Activated B cell treated with CpG ODN at 0.5 μM for 24 hours (primary cell): Measurements from ENCODE around the gene KRTAP10-8. TPM values are rescaled to one million over a fixed set of nuclear protein-coding genes. Genes with fewer than 3 reads are reported as not detected.

Experiments
- ATAC-seq: fragments of 200-7000 bp; cut with Tn5 transposase; one replicate; pipeline ENCODE4 v1.10.0; 2021; ENCODE audit warnings: low read depth, mild to moderate bottlenecking, moderate library complexity
- CTCF ChIA-PET: fragments of 350-600 bp; sonication (Branson Sonifier 250); formaldehyde crosslinking; loops from one replicate; lab custom pipeline; 2021; ENCODE audit warnings: antibody characterized with exemption; lab: Charles Lee
- POLR2A ChIA-PET: fragments of 350-600 bp; sonication (Branson Sonifier 250); formaldehyde crosslinking; loops from one replicate; lab custom pipeline; 2021; ENCODE audit warnings: antibody characterized with exemption; lab: Charles Lee
- DNase-seq: peaks from one replicate; pipeline ENCODE4 v3.0.0; 2022
- H3K27ac Mint-ChIP-seq: one replicate; pipeline ENCODE4 v1.8.0; 2020; ENCODE audit warnings: mixed read lengths
- H3K27me3 Mint-ChIP-seq: one replicate; pipeline ENCODE4 v1.8.0; 2021; ENCODE audit warnings: mixed read lengths
- H3K36me3 Mint-ChIP-seq: one replicate; pipeline ENCODE4 v1.8.0; 2021; ENCODE audit warnings: low read depth, mixed read lengths
- H3K4me1 Mint-ChIP-seq: one replicate; pipeline ENCODE4 v1.8.0; 2021; ENCODE audit warnings: mixed read lengths
- H3K4me3 Mint-ChIP-seq: one replicate; pipeline ENCODE4 v1.8.0; 2020; ENCODE audit warnings: mild to moderate bottlenecking, mixed read lengths
- H3K9me3 Mint-ChIP-seq: one replicate; pipeline ENCODE4 v1.8.0; 2020; ENCODE audit warnings: mixed read lengths
- CTCF ChIP-seq: fragments of 200-600 bp; IDR thresholded peaks from one replicate; pipeline ENCODE4 v1.8.0; 2022; ENCODE audit warnings: antibody characterized with exemption, mild to moderate bottlenecking
- intact Hi-C: fragments of 100-400 bp; cut with micrococcal nuclease; formaldehyde crosslinking; loops from one replicate; pipeline ENCODE4 v1.15.1; 2024
- total RNA-seq: library from RNA; stranded (reverse); gene quantifications from 2 replicates; pipeline ENCODE4 v1.2.3, GENCODE V29; 2022

KRTAP10-8 gene
- total RNA-seq, 1 donor from 2014 or later = not detected

GRCh38 chr21:44653123-44653522, 41.2 kb downstream of the KRTAP10-8 start:
- intact Hi-C loops = no loop called here
- no peak for TF ChIP-seq CTCF
- CTCF ChIA-PET = no interaction called here
- peaks cover 15% of the 10 kb centered on the region for H3K27me3 Mint-ChIP-seq
- DNase-seq (no peak), ATAC-seq (no peak)
- H3K4me1 Mint-ChIP-seq = peaks cover 2% of the 10 kb centered on the region
- peaks cover 17% of the 10 kb centered on the region for H3K9me3 Mint-ChIP-seq
- POLR2A ChIA-PET = no interaction called here
- H3K36me3 Mint-ChIP-seq = no peaks in the 10 kb centered on the region
- no peak overlapping the region for H3K4me3 Mint-ChIP-seq
- H3K27ac Mint-ChIP-seq = no peak overlapping the region

- Mint-ChIP-seq H3K4me1 (peaks cover 2% of the 10 kb centered on the region), H3K4me3 (no peak overlapping the region), H3K9me3 (peaks cover 19% of the 10 kb centered on the region), H3K36me3 (no peaks in the 10 kb centered on the region), H3K27ac (no peak overlapping the region), H3K27me3 (peaks cover 22% of the 10 kb centered on the region)
- no peak for TF ChIP-seq CTCF
- intact Hi-C loops = no loop called here
- ChIA-PET POLR2A (no interaction called here), CTCF (no interaction called here)
- ATAC-seq (no peak), DNase-seq (no peak)
Observed at GRCh38 chr21:44653656-44654575, 42.0 kb downstream of the KRTAP10-8 start.

- ChIA-PET POLR2A (no interaction called here), CTCF (no interaction called here)
- DNase-seq (no peak), ATAC-seq (no peak)
- Mint-ChIP-seq H3K4me1 (peaks cover 2% of the 10 kb centered on the region), H3K27me3 (peaks cover 22% of the 10 kb centered on the region), H3K36me3 (no peaks in the 10 kb centered on the region), H3K9me3 (peaks cover 19% of the 10 kb centered on the region), H3K27ac (no peak within 1 kb of the TSS), H3K4me3 (no peak within 1 kb of the TSS)
- intact Hi-C loops = no loop called here
- no peak for TF ChIP-seq CTCF
Observed at GRCh38 chr21:44654576-44655175, 42.8 kb downstream of the KRTAP10-8 start, which contains the start of gene KRTAP12-4. Gene KRTAP12-4 (minus strand): TSS chr21:44654659. CDS start chr21:44654614, 45 bp downstream.

- Mint-ChIP-seq H3K27me3 (peaks cover 26% of the 10 kb centered on the region), H3K36me3 (no peaks in the 10 kb centered on the region), H3K4me3 (no peak overlapping the region), H3K4me1 (peaks cover 2% of the 10 kb centered on the region), H3K9me3 (peaks cover 24% of the 10 kb centered on the region), H3K27ac (no peak overlapping the region)
- POLR2A ChIA-PET = no interaction called here
- intact Hi-C loops = no loop called here
- DNase-seq (no peak), ATAC-seq (no peak)
- CTCF ChIA-PET = no interaction called here
- TF ChIP-seq CTCF = no peak
Observed at GRCh38 chr21:44656868-44657267, 45.0 kb downstream of the KRTAP10-8 start.
